Measurements from ENCODE around the gene CCDC91.
"Not testable (repeated sequence)": the region's sequence is repeated elsewhere in the genome, so short reads cannot be mapped to it uniquely, and the experiment has no call there.

The CCDC91 gene

GRCh38 chr12:28180786-28181185 lies 9.5 kb upstream of the CCDC91 start:
- in situ Hi-C loops (cut with MboI; ENCODE audit: low sequenced_read_pairs), result no loop called here

- in situ Hi-C loops (cut with MboI; ENCODE audit: low sequenced_read_pairs), result no loop called here
Measured at GRCh38 chr12:28184375-28184774, 5.9 kb upstream of the CCDC91 start.

GRCh38 chr12:28186500-28186899 lies 3.8 kb upstream of the CCDC91 start:
- in situ Hi-C loops (cut with MboI; ENCODE audit: low sequenced_read_pairs), result no loop called here

GRCh38 chr12:28189784-28190320 lies 404 bp upstream of the CCDC91 start:
- in situ Hi-C loops (cut with MboI; ENCODE audit: low sequenced_read_pairs), result no loop called here

- in situ Hi-C loops (cut with MboI; ENCODE audit: low sequenced_read_pairs), result no loop called here
Measured at GRCh38 chr12:28191051-28192048, 1.1 kb downstream of the CCDC91 start.

- in situ Hi-C loops (cut with MboI; ENCODE audit: low sequenced_read_pairs), result no loop called here
Measured at GRCh38 chr12:28192125-28192524, 1.9 kb downstream of the CCDC91 start.

GRCh38 chr12:28194621-28195020 lies 4.4 kb downstream of the CCDC91 start:
- in situ Hi-C loops (cut with MboI; ENCODE audit: low sequenced_read_pairs), result not testable (repeated sequence)

GRCh38 chr12:28201136-28201535 lies 10.9 kb downstream of the CCDC91 start:
- in situ Hi-C loops (cut with MboI; ENCODE audit: low sequenced_read_pairs), result not testable (repeated sequence)

- in situ Hi-C loops (cut with MboI; ENCODE audit: low sequenced_read_pairs), result no loop called here
Measured at GRCh38 chr12:28202374-28203130, 12.3 kb downstream of the CCDC91 start.

- in situ Hi-C loops (cut with MboI; ENCODE audit: low sequenced_read_pairs), result no loop called here
Measured at GRCh38 chr12:28209782-28210181, 19.5 kb downstream of the CCDC91 start.

GRCh38 chr12:28212182-28212581 lies 21.9 kb downstream of the CCDC91 start:
- in situ Hi-C loops (cut with MboI; ENCODE audit: low sequenced_read_pairs), result no loop called here

- in situ Hi-C loops (cut with MboI; ENCODE audit: low sequenced_read_pairs), result no loop called here
Measured at GRCh38 chr12:28215021-28215420, 24.8 kb downstream of the CCDC91 start.

GRCh38 chr12:28216016-28216415 lies 25.8 kb downstream of the CCDC91 start:
- in situ Hi-C loops (cut with MboI; ENCODE audit: low sequenced_read_pairs), result no loop called here

GRCh38 chr12:28217805-28218204 lies 27.5 kb downstream of the CCDC91 start:
- in situ Hi-C loops (cut with MboI; ENCODE audit: low sequenced_read_pairs), result no loop called here

GRCh38 chr12:28218875-28219274 lies 28.6 kb downstream of the CCDC91 start:
- in situ Hi-C loops (cut with MboI; ENCODE audit: low sequenced_read_pairs), result no loop called here

- in situ Hi-C loops (cut with MboI; ENCODE audit: low sequenced_read_pairs), result no loop called here
Measured at GRCh38 chr12:28219827-28220226, 29.6 kb downstream of the CCDC91 start.

GRCh38 chr12:28222081-28222700 lies 31.9 kb downstream of the CCDC91 start:
- in situ Hi-C loops (cut with MboI; ENCODE audit: low sequenced_read_pairs), result no loop called here

GRCh38 chr12:28223025-28223554 lies 32.8 kb downstream of the CCDC91 start:
- in situ Hi-C loops (cut with MboI; ENCODE audit: low sequenced_read_pairs), result no loop called here

GRCh38 chr12:28223858-28224257 lies 33.6 kb downstream of the CCDC91 start:
- in situ Hi-C loops (cut with MboI; ENCODE audit: low sequenced_read_pairs), result no loop called here

GRCh38 chr12:28226705-28227104 lies 36.4 kb downstream of the CCDC91 start:
- in situ Hi-C loops (cut with MboI; ENCODE audit: low sequenced_read_pairs), result no loop called here

GRCh38 chr12:28227251-28227650 lies 37.0 kb downstream of the CCDC91 start:
- in situ Hi-C loops (cut with MboI; ENCODE audit: low sequenced_read_pairs), result no loop called here

Data from HL-60/S4 treated with phorbol 12-myristate 13-acetate at 8.2 ng/mL for 4 days and 3 days (cell line).